Memory B cell (primary cell): ENCODE results near the gene TSHZ1.

Experiments used
- ATAC-seq: fragments of 150-1000 bp; cut with Tn5 transposase; 2 replicates; pipeline ENCODE4 v1.10.0; 2021; ENCODE audit warnings: low read depth, mild to moderate bottlenecking, moderate library complexity
- DNase-seq, 2 donors: peaks; one replicate each; pipeline ENCODE4 v3.0.0; 2022; ENCODE audit warnings: low spot score in 2 of 2
- H3K27ac Mint-ChIP-seq: one replicate; pipeline ENCODE4 v1.8.0; 2022; ENCODE audit warnings: mild to moderate bottlenecking, moderate library complexity, mixed read lengths
- H3K27me3 Mint-ChIP-seq: one replicate; pipeline ENCODE4 v1.8.0; 2022; ENCODE audit warnings: mixed read lengths
- H3K36me3 Mint-ChIP-seq: one replicate; pipeline ENCODE4 v1.8.0; 2022; ENCODE audit warnings: mild to moderate bottlenecking, mixed read lengths
- H3K4me1 Mint-ChIP-seq: one replicate; pipeline ENCODE4 v1.8.0; 2022; ENCODE audit warnings: mixed read lengths
- H3K4me3 Mint-ChIP-seq: one replicate; pipeline ENCODE4 v1.8.0; 2022; ENCODE audit warnings: mild to moderate bottlenecking, moderate library complexity, mixed read lengths
- H3K9me3 Mint-ChIP-seq: one replicate; pipeline ENCODE4 v1.8.0; 2022; ENCODE audit warnings: mixed read lengths

TSHZ1 gene

GRCh38 chr18:75336767-75337166, 126.2 kb downstream of the TSHZ1 start:
- no peaks in the 10 kb centered on the region for H3K36me3 Mint-ChIP-seq
- DNase-seq (no peak), ATAC-seq (no peak)
- H3K27me3 Mint-ChIP-seq, result peaks cover 2% of the 10 kb centered on the region
- H3K27ac Mint-ChIP-seq, result no peak overlapping the region
- no peak overlapping the region for H3K4me3 Mint-ChIP-seq
- no peaks in the 10 kb centered on the region for H3K9me3 Mint-ChIP-seq
- H3K4me1 Mint-ChIP-seq, result no peaks in the 10 kb centered on the region

GRCh38 chr18:75337348-75337747, 126.8 kb downstream of the TSHZ1 start:
- H3K4me3 Mint-ChIP-seq, result no peak overlapping the region
- H3K9me3 Mint-ChIP-seq, result no peaks in the 10 kb centered on the region
- H3K27me3 Mint-ChIP-seq, result peaks cover 2% of the 10 kb centered on the region
- ATAC-seq (no peak), DNase-seq (no peak)
- no peak overlapping the region for H3K27ac Mint-ChIP-seq
- H3K4me1 Mint-ChIP-seq, result no peaks in the 10 kb centered on the region
- H3K36me3 Mint-ChIP-seq, result no peaks in the 10 kb centered on the region

- DNase-seq (no peak), ATAC-seq (no peak)
- Mint-ChIP-seq H3K27ac (no peak overlapping the region), H3K4me3 (no peak overlapping the region), H3K4me1 (no peaks in the 10 kb centered on the region), H3K27me3 (peaks cover 2% of the 10 kb centered on the region), H3K9me3 (no peaks in the 10 kb centered on the region), H3K36me3 (no peaks in the 10 kb centered on the region)
Observed at GRCh38 chr18:75338631-75339030, 128.0 kb downstream of the TSHZ1 start.
